NCI-H510A treated with DMSO at 0.1 percent for 48 hours (cell line): ENCODE data around the gene CLIC1.

Source experiments
- DNase-seq: peaks from one replicate; lab custom pipeline; 2025; lab: John Stamatoyannopoulos, UW

CLIC1 gene

DNA sequence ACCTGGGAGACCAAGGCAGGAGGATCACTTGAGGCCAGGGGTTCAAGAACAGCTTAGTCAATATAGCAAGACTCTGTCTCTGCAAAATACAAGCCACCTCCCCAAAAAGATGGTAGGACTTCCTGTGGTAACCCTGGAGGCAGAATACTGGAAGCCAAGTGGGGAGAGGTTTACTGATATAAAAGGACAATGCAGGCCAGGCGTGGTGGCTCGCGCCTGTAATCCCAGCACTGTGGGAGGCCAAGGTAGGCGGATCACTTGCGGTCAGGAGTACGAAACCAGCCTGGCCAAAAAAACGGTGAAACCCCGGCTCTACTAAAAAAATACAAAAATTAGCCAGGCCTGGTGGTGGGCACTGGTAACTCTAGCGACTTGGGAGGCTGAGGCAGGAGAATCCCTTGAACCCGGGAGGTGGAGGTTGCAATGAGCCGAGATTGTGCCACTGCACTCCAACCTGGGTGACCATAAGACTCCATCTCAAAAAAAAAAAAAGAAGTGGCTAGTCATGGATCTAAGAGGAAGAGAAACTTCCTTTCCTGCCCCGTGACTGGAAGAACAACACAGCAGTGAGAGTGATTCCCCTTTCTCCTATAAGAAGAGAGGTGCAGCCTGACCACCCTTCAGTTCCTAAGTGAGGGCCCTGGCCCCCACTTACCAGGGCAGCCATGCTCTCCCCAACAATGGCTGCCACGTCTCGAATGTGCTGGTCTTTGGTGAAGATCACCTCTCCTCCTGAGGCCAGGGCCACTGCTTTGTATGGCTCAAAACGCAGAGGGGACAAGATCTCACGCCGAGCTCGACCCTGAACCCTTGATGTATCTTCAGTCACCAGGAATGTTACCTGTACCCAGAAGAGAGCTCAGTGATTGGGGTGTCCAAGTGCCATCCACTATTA is 32.3 kb upstream of the CLIC1 start:
- DNase-seq: no peak

DNA sequence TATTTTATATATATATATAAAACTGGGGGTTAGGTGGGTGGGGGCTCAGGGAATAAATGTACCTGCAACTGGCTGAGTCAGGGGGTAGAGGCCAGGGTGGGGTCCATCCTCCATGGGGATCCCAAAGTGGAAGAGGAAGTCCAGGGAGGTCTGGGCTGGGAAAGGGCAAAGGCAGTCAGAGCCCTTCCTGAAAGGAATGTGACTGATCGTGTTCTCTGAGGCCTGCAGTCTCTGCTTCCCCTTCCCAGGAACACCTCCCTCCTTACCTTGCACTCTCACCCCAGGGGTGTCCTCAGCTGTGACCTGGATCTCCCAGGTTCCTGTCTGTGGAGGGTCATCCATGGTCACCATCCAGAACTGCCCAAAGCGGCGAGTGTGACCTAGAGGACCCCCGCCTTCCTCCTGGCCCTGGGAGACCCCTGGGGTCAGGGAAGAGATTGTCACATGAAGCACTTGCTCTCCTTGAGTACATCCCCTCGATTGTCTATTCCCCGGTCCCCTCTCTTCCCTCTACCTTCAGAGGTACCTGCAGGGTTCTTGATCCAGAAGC is 30.8 kb upstream of the CLIC1 start:
- DNase-seq: no peak

DNA sequence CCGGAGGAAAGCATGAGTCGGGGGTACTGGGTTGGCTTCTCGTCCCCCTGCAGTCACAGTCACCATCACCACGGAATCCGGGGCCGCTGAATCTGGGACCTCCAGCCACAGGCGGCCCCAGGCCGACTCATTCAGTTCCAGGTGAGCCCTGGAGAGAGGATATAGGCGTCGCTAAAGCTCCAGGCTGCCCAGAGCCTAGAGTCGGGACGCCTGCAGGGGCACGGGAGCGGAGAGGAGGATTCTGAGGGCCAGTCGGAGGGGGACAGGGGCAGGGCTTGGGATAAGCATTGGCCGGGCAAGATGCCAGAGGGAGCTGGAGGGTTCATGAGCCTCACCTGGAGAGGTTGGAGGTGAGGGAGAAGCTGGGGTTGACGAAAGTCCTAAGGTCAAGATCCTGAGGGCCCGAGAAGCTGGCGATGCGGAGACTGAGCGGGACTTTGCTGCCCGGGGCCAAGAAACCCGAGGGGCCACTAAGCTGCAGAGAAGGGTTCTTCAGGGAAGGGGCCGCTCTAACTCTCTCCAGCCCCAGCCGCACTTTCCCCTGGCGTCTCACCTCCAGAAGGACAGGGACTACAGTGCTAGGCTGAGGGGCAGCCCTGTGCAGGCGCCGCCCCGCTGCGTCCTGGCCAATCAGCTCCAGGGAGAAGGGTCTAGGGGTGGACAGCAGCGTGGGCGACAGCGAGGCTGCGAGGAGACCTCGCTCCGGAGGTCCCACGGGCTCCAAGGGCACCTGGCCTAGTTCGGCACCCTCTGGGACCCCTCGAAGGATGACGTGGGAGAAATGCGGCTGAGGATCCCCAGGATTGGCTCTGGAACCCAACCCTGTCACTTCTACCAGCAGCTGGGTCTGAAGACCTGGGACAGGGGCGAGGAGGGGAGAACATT is 29.8 kb upstream of the CLIC1 start:
- DNase-seq: peak; percentile 54

DNA sequence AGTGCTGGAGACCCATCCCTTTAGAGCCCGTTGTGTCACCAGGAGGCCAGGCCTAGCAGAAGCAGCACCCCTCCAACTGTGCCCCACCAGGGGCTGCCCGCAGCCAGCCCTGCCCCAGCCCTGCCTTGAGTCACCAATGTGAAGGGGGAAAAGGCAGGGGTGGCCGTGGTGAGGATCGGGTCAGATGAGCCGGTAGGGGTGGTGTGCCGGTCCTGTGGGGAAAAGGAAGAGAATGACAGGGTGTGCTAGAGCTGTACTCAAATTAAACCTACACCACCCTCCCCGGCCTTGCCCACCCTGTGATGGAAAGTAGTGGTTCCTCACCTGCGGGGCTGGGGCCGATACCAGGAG is 29.2 kb upstream of the CLIC1 start:
- no peak for DNase-seq

DNA sequence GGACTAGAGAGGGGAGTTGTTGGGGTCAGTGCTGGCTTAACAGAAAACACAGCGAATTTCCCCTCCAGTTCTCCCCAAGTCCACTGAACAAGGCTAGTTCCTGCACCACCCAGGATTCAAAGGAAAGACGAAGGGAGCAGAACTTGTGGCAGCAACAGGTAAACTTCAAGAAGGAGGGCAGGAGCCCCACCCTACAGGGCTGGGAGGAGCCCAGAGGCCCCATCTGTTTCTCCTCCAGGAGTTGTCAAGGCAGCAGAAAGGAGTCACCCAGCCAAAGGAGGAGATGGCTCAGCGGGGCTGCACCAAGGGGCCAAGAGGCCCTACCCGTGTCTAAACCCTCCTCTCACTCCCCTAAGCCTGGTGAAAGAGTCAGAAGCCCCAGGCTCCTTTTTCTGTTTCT is 27.9 kb upstream of the CLIC1 start:
- no peak for DNase-seq

DNA sequence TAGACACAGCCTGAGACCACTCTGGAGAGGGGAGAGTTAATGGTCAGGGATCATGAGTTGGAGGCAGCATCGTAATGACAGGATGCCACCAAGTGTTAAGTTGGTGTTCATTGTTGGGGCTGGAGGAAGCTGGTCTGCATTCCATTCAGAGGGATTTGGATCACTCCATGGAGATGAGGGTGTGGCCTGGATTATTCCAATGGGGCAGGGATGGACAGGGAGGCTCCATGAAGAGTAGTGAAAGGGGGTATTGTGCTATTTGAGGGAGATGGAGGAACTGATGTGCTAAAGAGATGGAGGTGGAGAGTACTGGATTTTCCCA is 27.2 kb upstream of the CLIC1 start:
- DNase-seq: no peak

DNA sequence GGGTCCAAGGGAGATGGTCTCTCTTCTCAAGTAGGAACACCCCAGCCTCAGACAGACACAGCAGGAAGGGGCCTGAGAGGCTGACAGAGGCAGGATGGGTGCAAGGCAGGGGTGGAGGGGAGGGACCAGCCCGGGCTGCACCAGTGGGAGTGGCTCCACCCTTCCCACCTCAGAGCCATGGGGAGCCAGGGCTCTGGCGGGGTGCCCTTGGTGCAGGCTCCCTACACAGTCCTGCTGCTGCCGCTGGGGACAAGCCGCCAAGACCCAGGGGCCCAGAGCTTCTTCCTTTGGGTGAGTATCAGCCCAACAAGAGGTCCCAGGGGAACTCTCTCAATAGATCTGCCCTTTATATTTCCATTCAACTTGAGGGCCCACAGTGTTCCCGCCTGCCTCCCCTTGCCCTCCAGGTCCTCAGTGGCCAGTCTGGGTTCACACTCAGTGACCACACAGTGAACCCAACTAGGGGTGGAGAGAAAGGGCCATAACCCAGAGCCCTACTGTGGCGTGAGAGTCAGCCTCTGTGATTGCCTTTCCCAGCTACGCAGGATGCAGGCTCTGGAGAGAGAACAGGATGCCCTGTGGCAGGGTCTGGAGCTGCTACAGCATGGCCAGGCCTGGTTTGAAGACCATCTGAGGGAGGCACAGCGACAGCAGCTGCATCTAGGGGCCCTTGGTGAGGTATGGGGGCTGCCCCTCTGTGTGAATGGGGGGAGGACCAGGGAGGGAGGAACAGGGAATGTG is 26.7 kb upstream of the CLIC1 start:
- DNase-seq: no peak

DNA sequence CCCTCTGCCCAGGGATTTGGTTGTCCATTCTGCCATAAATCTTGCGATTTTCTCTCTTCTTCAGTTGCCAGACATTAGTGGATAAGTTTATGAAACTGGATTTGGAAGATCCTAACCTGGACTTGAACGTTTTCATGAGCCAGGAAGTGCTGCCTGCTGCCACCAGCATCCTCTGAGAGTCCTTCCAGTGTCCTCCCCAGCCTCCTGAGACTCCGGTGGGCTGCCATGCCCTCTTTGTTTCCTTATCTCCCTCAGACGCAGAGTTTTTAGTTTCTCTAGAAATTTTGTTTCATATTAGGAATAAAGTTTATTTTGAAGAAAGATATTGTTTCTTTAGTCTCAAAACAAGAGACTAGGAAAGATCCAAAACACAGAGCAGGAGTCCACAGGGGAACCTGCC is 26.0 kb upstream of the CLIC1 start, which contains the start of gene SAPCD1:
Gene SAPCD1, plus strand, starts transcription at position 301 of the 400 bp plus-strand sequence. CDS start 399 bp downstream, outside the sequence.
- no peak for DNase-seq

DNA sequence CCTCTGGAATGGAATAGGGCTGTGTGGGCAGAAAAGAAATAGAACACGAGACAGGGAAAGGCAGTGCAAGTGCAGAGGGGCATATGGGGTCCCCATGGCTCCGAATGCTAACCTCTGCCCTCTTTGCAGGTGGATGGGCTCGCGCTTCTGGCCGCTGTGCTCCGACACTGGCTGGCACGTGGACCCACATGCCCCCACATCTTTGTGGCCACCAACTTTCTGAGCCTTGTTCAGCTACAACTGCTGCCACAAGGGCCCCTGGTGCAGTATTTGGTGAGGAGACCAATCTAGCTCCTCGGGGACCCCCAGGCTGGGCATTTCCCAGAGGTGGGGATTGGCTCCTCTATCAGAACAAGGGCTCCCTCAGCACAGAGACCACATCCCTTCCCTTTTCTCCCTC is 25.0 kb upstream of the CLIC1 start:
- DNase-seq: no peak

DNA sequence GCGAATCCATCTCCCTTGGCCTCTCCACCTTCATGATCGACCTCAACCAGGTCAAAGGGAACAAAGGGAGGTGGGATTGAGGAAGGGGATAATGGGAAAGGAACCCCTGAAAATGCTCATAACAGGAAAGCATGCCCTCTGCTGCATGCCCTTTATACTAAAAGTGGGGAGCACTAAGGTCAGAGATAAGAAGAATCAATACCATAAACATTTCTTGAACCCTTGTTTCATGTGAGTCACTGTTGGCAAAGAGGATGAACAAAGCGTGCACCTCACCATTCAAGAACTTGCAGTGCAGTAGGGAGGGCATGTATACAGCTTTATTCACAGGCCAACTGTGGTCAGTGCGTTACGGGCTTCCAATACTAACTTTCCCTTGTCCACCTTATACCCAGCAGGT is 24.5 kb upstream of the CLIC1 start:
- no peak for DNase-seq

DNA sequence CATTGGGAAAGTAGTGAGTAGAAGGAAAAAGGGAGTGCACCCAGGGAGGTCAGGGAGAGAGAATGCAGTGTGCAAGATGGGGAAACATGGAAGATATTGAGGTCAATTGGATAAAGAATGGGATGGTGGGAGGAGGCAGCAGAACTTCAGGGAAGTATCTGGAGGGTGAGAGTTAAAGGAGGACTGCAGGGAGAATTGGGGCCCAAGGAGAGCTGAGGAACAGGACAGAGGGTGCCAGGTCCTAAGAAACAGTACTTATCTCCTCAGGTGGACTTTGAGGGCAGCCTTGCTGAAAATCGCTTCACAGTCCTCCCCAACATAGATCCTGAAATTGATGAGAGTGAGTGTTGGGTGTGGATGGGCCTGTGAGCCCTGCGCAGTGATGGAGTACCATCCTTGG is 22.0 kb upstream of the CLIC1 start:
- DNase-seq: no peak

DNA sequence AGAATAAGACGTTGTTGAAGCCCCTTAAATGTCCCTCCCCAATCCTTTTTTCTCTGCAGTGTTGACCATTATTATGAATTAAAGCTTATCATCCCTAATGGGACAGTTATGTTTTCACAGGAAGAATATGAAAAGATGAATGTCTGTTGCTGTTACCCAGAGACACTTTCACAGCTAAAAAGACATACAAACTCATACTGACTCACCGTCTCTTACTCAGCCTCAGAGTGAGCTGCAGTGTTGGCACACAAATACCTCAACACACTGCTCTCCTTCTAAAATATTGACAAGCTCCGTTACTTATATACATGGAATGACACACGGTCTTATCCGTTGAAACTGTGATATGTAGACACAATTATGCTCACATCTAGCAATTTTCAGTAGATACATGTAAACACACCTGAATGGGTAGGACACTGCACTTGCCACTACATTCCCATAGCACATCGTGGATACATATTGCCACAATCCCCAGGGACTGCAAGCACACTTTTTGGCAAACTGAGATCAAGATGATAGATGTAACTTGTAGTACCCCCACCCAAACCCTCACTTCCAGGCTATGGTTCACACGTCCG is 16.5 kb upstream of the CLIC1 start:
- DNase-seq: no peak

DNA sequence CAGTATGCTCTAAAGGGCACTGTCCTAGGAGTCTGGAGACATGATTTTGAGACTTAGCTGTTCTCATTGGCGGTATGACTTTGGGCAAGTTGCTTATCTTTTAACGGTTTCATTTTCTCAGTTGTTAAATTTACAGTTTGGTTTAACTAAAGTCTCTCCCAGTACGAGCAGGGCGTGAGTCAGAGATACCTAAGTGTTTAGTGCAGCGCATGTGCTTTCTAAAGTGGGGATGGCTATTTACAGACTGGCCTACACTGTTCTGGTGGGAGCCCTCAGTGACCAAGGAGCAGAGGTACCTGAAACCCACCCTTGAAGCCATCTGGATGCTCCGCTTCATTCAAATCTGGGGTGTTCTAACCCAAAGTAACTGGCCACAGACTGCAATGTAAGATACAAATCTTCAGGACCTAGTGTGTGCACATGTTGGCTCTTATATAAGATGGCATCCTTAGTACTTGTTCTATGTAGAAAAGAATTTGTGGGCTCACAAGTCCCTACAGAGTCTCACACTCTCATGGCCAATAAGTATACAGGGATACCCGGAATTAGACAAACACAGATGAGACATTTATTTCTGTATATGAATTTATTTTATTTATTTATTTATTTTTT is 14.2 kb upstream of the CLIC1 start:
- DNase-seq: no peak

DNA sequence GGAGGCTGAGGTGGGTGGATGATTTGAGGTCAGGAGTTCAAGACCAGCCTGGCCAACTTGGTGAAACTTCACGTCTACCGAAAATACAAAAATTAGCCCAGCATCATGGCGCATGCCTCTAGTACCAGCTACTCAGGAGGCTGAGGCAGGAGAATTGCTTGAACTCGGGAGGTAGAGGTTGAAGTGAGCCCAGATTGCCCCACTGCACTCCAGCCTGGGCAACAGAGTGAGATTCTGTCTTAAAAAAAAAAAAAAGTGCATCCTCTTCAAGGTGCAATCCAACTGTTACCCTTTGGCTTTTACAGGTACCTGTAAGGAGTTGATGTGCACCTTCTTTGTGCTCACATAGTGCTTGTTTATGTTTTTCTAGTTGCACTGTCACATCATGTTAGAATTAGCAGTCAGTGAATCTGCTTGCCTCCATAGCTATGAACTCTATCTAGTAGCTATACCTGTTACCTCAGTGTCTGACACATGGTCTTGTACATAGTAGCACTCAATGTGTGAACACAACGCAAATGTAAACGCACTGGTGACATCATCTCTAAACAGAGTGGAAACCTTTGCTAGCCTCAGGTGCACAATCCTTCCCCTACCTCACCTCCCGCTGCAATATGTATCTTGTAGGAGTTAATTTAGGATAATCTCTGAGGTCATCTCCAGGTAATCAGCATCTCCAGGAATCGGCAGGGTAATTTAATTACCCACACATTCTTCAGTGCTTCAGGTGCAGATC is 13.1 kb upstream of the CLIC1 start:
- no peak for DNase-seq

DNA sequence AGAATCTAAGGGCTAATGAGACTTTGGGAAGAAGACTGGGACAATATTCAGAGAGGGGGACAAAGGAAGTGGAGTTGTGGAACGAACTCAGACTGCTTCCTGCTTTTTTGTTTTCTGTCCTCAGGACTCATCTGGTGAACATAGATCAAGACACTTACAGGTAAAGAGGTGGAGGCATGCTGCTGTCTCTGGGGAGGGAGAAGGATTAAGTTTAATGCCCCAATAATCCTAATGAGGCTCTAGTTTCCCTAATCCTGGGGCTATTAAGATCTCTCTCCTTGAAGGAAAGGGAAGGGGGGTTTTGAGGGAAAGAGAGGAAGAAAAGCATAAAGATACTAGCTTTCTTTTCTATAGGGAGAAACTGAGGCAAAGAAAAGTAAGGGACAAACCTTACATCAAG is 8.1 kb upstream of the CLIC1 start:
- DNase-seq: no peak

DNA sequence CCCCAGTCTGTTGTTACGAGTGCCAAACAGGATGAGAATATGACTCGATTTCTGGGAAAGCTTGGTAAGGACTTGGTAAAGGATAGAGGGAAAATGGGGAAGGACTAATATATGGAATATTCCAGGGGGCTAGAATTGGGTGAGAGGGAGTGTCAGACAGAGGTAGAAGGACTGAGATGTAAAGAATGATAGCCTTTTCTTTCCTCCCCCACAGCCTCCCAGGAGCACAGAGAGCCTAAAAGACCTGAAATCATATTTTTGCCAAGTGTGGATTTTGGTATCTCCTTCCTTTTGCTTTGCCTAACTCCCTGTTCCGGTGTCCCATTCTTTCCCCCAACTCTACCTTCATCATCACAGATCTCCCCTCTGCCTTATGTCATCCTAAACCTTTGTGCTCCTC is 6.6 kb upstream of the CLIC1 start:
- no peak for DNase-seq

DNA sequence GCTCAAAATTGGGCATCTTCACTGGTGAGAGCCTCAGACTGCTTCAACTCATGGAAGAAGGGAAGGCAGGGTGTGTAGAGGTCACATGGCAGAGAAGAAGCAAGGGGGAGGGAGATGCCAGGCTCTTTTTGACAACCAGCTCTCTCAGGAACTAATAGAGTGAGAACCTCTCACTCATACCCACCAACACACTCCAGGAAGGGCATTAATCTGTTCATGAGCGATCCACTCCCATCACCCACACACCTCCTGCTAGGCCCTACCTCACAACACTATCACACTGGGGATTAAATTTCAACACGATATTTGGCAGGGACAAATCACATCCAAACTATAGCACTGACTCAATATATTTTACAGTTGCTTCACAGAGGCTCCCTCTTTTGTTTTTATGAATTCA is 5.5 kb upstream of the CLIC1 start:
- DNase-seq: no peak

DNA sequence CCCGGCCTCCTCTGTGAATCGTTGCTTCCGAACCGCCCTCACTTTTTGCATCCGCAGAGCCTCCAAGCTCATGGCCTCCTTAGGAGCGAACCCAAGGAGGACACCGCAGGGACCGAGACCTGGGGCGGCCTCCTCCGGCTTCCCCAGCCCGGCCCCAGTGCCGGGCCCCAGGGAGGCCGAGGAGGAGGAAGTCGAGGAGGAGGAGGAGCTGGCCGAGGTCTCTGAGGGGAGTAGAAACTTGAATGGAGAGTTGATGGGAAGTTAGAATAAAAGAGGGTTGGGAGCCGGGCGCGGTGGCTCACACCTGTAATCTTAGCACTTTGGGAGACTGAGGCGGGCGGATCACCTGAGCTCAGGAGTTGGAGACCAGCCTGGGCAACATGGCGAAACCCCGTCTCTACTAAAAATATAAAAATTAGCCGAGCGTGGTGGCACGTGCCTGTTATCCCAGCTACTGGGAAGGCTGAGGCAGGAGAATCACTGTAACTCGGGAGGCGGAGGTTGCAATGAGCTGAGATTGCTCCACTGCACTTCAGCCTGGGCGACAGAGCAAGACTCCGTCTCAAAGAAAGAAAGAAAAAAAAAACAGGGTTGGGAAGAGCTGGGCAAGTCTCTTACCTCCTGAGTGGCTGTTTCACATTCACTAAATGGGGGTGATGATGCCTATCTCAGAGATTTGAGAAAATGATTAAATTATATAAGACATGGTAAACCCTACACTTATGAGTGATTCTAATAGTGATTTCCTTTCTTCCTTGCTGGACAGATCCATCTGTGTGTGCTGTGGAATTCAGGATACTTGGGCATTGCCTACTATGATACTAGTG is 4.3 kb upstream of the CLIC1 start:
- DNase-seq: peak; percentile 69

DNA sequence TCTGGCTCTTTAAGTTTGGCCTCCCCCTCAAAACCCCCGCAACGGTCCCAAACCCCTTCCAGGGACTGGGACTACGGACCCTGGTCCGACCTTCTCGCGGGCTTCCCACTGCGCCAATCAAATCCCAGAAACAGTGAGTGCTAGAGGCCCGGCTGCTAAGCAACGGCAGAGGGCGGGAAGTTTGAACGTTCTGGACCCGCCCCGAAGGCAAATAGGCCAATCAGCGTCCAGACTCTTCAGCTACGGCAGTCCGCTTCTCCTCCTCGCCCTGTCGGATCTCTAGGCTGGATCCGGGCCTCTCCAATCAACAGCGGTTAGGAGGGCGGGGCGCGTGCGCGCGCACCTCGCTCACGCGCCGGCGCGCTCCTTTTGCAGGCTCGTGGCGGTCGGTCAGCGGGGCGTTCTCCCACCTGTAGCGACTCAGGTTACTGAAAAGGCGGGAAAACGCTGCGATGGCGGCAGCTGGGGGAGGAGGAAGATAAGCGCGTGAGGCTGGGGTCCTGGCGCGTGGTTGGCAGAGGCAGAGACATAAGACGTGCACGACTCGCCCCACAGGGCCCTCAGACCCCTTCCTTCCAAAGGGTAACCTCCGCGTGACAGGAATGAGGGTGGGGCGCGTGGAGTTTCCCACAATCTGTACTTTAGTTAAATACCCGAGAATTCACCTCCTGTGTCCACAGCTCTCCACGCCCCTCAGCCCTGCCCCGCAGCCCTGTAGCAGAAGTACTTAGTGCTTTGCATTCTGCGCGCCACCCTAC is 3.5 kb upstream of the CLIC1 start, which contains the start of gene MSH5:
Gene MSH5, plus strand, starts transcription at position 367 of the 758 bp plus-strand sequence. CDS start 462 bp downstream, outside the sequence.
- peak; percentile 100 for DNase-seq
